ENCODE results near the gene GON4L.
"Not testable (repeated sequence)": the region's sequence is repeated elsewhere in the genome, so short reads cannot be mapped to it uniquely, and the experiment has no call there.

DNA sequence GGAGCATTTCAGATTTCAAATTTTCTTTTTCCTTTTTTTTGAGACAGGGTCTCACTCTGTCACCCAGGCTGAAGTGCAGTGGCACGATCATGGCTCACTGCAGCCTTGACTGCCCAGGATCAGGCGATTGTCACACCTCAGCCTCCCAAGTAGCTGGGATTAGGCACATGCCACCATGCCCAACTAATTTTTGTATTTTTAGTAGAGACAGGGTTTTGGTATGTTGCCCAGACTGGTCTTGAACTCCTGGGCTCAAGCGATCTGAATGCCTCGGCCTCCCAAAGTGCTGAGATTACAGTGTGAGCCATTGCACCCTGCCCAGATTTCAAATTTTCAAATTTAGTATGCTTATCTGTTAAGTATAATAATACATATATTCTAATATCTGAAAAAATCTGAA, 61.4 kb downstream of the GON4L start:
- TF ChIP-seq, protein P1, sequence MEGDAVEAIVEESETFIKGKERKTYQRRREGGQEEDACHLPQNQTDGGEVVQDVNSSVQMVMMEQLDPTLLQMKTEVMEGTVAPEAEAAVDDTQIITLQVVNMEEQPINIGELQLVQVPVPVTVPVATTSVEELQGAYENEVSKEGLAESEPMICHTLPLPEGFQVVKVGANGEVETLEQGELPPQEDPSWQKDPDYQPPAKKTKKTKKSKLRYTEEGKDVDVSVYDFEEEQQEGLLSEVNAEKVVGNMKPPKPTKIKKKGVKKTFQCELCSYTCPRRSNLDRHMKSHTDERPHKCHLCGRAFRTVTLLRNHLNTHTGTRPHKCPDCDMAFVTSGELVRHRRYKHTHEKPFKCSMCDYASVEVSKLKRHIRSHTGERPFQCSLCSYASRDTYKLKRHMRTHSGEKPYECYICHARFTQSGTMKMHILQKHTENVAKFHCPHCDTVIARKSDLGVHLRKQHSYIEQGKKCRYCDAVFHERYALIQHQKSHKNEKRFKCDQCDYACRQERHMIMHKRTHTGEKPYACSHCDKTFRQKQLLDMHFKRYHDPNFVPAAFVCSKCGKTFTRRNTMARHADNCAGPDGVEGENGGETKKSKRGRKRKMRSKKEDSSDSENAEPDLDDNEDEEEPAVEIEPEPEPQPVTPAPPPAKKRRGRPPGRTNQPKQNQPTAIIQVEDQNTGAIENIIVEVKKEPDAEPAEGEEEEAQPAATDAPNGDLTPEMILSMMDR (conservative IDR thresholded peaks at IDR 0.05; ENCODE audit: low read depth in 2 of 2): not testable (repeated sequence)
- TF ChIP-seq, protein P2, sequence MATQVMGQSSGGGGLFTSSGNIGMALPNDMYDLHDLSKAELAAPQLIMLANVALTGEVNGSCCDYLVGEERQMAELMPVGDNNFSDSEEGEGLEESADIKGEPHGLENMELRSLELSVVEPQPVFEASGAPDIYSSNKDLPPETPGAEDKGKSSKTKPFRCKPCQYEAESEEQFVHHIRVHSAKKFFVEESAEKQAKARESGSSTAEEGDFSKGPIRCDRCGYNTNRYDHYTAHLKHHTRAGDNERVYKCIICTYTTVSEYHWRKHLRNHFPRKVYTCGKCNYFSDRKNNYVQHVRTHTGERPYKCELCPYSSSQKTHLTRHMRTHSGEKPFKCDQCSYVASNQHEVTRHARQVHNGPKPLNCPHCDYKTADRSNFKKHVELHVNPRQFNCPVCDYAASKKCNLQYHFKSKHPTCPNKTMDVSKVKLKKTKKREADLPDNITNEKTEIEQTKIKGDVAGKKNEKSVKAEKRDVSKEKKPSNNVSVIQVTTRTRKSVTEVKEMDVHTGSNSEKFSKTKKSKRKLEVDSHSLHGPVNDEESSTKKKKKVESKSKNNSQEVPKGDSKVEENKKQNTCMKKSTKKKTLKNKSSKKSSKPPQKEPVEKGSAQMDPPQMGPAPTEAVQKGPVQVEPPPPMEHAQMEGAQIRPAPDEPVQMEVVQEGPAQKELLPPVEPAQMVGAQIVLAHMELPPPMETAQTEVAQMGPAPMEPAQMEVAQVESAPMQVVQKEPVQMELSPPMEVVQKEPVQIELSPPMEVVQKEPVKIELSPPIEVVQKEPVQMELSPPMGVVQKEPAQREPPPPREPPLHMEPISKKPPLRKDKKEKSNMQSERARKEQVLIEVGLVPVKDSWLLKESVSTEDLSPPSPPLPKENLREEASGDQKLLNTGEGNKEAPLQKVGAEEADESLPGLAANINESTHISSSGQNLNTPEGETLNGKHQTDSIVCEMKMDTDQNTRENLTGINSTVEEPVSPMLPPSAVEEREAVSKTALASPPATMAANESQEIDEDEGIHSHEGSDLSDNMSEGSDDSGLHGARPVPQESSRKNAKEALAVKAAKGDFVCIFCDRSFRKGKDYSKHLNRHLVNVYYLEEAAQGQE (IDR thresholded peaks at IDR 0.05; ENCODE audit: unreplicated experiment): not testable (repeated sequence)
- TF ChIP-seq EZH2 (IDR thresholded peaks at IDR 0.05; ENCODE audit: low read depth, unreplicated experiment); POLR2AphosphoS5 (IDR thresholded peaks at IDR 0.05; ENCODE audit: low read depth); CREB1 (CRISPR knock-in tag; IDR thresholded peaks at IDR 0.05; ENCODE audit: low read depth); NANOG (IDR thresholded peaks at IDR 0.05; ENCODE audit: borderline replicate concordance): not testable (repeated sequence)
